ENCODE data around the gene RCVRN. TPM values are rescaled to one million over a fixed set of nuclear protein-coding genes. Genes with fewer than 3 reads are reported as not detected.

RCVRN gene
- total and polyA plus RNA-seq, 2 of the 8 experiments (the other 6 are each of a cell fraction or from before 2014, with no cell fraction given), result not detected

DNA sequence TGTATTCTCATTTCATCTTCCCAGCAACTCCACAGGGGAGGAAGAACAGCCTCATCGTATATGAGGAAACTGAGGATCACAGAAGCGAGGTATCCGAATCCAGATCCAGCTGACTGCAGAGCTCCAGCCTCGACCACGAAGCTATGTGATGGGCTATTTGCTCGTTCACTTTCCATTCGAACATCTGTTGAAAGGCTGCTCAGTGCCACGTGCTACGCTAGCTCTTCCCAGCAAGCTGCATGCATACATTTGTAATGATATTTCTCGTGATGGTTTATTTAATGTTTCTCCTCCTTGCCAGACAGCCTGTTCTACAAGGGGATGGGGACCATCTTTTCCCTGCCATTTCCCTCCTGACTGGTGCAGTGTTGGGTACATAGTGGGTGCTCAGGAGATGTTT is 48.4 kb upstream of the RCVRN start:
- no peak overlapping the region for H2BK120ac ChIP-seq (replicated peaks; ENCODE audit: low read depth, low read length)
- no peak overlapping the region for H4K91ac ChIP-seq (replicated peaks; ENCODE audit: insufficient read length, low read length)
- FAIRE-seq (no peak), DNase-seq (ENCODE audit: low read depth in 1 of 2, low spot score in 2 of 2) (no peak)
- no peaks in the 10 kb centered on the region; a peak in 3 of 7 replicates for H3K27me3 ChIP-seq (replicated peaks in 1 of 4; ENCODE audit: control insufficient read depth in 3 of 4, extremely low read depth in 1 of 4, insufficient read depth in 3 of 4, low read length in 3 of 4)
- H2AK5ac ChIP-seq (ENCODE audit: low read depth, low read length), result peak overlapping the region; percentile 80; the same call in 1 of the 2 replicates
- H3K23ac ChIP-seq (ENCODE audit: insufficient read length), result no peak overlapping the region
- no peaks in the 10 kb centered on the region for H4K20me1 ChIP-seq (replicated peaks in 1 of 2; ENCODE audit: control insufficient read depth in 1 of 2, insufficient read depth in 2 of 2, low read length in 2 of 2)
- no peak overlapping the region for H2BK15ac ChIP-seq (ENCODE audit: low read length)
- TF ChIP-seq BACH1 (IDR thresholded peaks at IDR 0.05; ENCODE audit: low read length), result no peak
- no peak for TF ChIP-seq KDM1A (IDR thresholded peaks at IDR 0.05; ENCODE audit: borderline replicate concordance, low read length)
- TF ChIP-seq JUND (IDR thresholded peaks at IDR 0.05; ENCODE audit: low read length), result no peak
- TF ChIP-seq POLR2AphosphoS5 (IDR thresholded peaks at IDR 0.05; ENCODE audit: low read depth, low read length), result no peak
- TF ChIP-seq TAF1 (IDR thresholded peaks at IDR 0.05; ENCODE audit: low read depth, low read length), result no peak
- no peak for TF ChIP-seq CTBP2 (IDR thresholded peaks at IDR 0.05; ENCODE audit: borderline replicate concordance, insufficient read depth, insufficient read length, low read length)
- no peak for TF ChIP-seq SRF (IDR thresholded peaks at IDR 0.05; ENCODE audit: low read depth, low read length)
- TF ChIP-seq EZH2 (IDR thresholded peaks at IDR 0.05; ENCODE audit: low read depth, low read length, severe bottlenecking), result no peak
- TF ChIP-seq FOSL1 (IDR thresholded peaks at IDR 0.05; ENCODE audit: insufficient read depth, low read depth, low read length), result no peak
- TF ChIP-seq GABPA (IDR thresholded peaks at IDR 0.05; ENCODE audit: borderline replicate concordance, insufficient read depth, low read length), result no peak
- no peak for TF ChIP-seq MAFK (IDR thresholded peaks at IDR 0.05; ENCODE audit: low read depth, low read length)
- TF ChIP-seq BRCA1 (IDR thresholded peaks at IDR 0.05; ENCODE audit: low read depth, low read length), result no peak
- no peak for TF ChIP-seq ASH2L (IDR thresholded peaks at IDR 0.05; ENCODE audit: low read length)
- TF ChIP-seq YY1 (IDR thresholded peaks at IDR 0.05; ENCODE audit: low read depth, low read length), result no peak
- TF ChIP-seq BCL11A (IDR thresholded peaks at IDR 0.05; ENCODE audit: low read depth in 2 of 2, low read length in 2 of 2), result no peak
- no peaks in the 10 kb centered on the region for H3K23me2 ChIP-seq (ENCODE audit: low read depth, low read length)
- H2AFZ ChIP-seq (ENCODE audit: low read length), result no peak overlapping the region
- H3K14ac ChIP-seq (ENCODE audit: insufficient read length), result no peak overlapping the region
- no peak overlapping the region for H3K9ac ChIP-seq (replicated peaks in 1 of 4; ENCODE audit: extremely low read depth in 1 of 4, low read depth in 3 of 4, low read length in 3 of 4)
- H3K4ac ChIP-seq (replicated peaks; ENCODE audit: insufficient read length, low read depth, low read length), result no peak overlapping the region
- H3K4me2 ChIP-seq (ENCODE audit: insufficient read depth in 1 of 2, low read depth in 2 of 2, low read length in 2 of 2), result no peak overlapping the region
- no peak overlapping the region for H3K18ac ChIP-seq (ENCODE audit: extremely low read depth, low read length)
- H3K79me2 ChIP-seq (ENCODE audit: control insufficient read depth in 1 of 2, insufficient read depth in 2 of 2, low read length in 2 of 2), result no peaks in the 10 kb centered on the region
- 89% methylated on average over 10 of the region's 10 CpGs; no CpG with 5 or more reads in 1 of the 2 experiments for WGBS, 2 experiments (ENCODE audit: extremely low coverage in 1 of 2, insufficient coverage in 1 of 2, insufficient read length in 1 of 2, insufficient replicate concordance in 2 of 2, low coverage in 1 of 2, low lambda C conversion rate in 2 of 2, missing lambda C conversion rate in 1 of 2)
- no peaks in the 10 kb centered on the region for H3K9me3 ChIP-seq (ENCODE audit: insufficient read depth in 2 of 2, low read depth in 1 of 2, low read length in 1 of 2)
- no peak overlapping the region for H4K5ac ChIP-seq (ENCODE audit: insufficient read length, low read depth, low read length)
- ChIA-PET CTCF (ENCODE audit: partially characterized antibody) (interaction anchor here (0.9 to 10.4 kb wide), 3 partner anchors 17 to 26 kb away, joined by 3 to 130 read pairs (median 3); no protein-coding TSS in a partner anchor), POLR2A (ENCODE audit: partially characterized antibody) (no interaction called here)
- no peaks in the 10 kb centered on the region for H3K36me3 ChIP-seq (ENCODE audit: control insufficient read depth in 2 of 4, insufficient read depth in 4 of 4, low read length in 3 of 4)
- H3K56ac ChIP-seq (replicated peaks; ENCODE audit: insufficient read length, low read depth, low read length), result no peak overlapping the region
- H2BK5ac ChIP-seq (ENCODE audit: low read depth, low read length), result no peak overlapping the region
- H4K8ac ChIP-seq (ENCODE audit: extremely low read depth, insufficient read depth, low read length), result no peak overlapping the region
- H2BK20ac ChIP-seq (ENCODE audit: low read length), result no peak overlapping the region
- H3K4me3 ChIP-seq (ENCODE audit: extremely low read depth in 1 of 4, insufficient read depth in 2 of 4, low read depth in 3 of 4, low read length in 4 of 4), result no peak overlapping the region
- peaks cover 7 to 22% (median 11%) of the 10 kb centered on the region in 4 experiments; a peak in 6 of 7 replicates for H3K4me1 ChIP-seq (replicated peaks in 1 of 4; ENCODE audit: control insufficient read depth in 3 of 4, insufficient read depth in 4 of 4, low read length in 3 of 4)
- H3K27ac ChIP-seq (ENCODE audit: low read depth, low read length), result no peak overlapping the region
- no peaks in the 10 kb centered on the region for H3K79me1 ChIP-seq (ENCODE audit: low read depth, low read length)
- no peak overlapping the region for H2BK12ac ChIP-seq (ENCODE audit: low read depth, low read length)

Measured in H1 (cell line).